Measurements from ENCODE around the gene MMS19.

DNA sequence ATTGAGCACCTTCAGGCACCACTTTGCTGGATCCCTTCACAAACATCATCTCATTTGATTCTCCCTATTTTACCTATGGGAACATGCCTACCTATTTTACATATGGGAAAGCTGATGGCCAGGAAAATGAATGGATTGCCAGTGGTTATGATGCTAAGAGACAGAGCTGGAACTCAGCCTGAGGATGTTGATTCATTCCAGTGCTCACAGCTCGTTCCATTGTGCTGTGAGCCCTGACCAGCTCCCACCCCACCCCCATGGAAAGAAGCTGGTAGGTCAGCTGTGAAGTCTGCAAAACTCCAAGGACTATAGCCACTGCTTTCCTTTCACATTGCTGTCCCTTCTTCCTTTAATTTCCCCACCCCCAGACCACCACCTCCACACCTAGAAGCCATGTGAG lies 10.1 kb upstream of the MMS19 start:
- TF ChIP-seq, protein P1, sequence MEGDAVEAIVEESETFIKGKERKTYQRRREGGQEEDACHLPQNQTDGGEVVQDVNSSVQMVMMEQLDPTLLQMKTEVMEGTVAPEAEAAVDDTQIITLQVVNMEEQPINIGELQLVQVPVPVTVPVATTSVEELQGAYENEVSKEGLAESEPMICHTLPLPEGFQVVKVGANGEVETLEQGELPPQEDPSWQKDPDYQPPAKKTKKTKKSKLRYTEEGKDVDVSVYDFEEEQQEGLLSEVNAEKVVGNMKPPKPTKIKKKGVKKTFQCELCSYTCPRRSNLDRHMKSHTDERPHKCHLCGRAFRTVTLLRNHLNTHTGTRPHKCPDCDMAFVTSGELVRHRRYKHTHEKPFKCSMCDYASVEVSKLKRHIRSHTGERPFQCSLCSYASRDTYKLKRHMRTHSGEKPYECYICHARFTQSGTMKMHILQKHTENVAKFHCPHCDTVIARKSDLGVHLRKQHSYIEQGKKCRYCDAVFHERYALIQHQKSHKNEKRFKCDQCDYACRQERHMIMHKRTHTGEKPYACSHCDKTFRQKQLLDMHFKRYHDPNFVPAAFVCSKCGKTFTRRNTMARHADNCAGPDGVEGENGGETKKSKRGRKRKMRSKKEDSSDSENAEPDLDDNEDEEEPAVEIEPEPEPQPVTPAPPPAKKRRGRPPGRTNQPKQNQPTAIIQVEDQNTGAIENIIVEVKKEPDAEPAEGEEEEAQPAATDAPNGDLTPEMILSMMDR (conservative IDR thresholded peaks at IDR 0.05; ENCODE audit: low read length) = no peak
- no peak for TF ChIP-seq EZH2phosphoT487 (IDR thresholded peaks at IDR 0.05; ENCODE audit: borderline replicate concordance, low read depth, low read length)
